Measurements from ENCODE around the gene CCL28. TPM values are rescaled to one million over a fixed set of nuclear protein-coding genes. Genes with fewer than 3 reads are reported as not detected.

CCL28 gene
- total RNA-seq, 3 donors from 2014 or later = 5.5 to 6.3 (median 5.9) TPM

Other genes with a start within 250 kb of the CCL28 start
- gene NIM1K, start 220.2 kb downstream of the CCL28 start, total RNA-seq = 1 to 10 TPM in 1 of 3 donors, under 1 TPM in 2; 0.58 to 1.0 (median 0.65) TPM
- 100 to 1,000 TPM in 2 of 3 donors, 10 to 100 TPM in 1; 96.5 to 122 (median 106) TPM for gene HMGCS1, start 99.0 kb downstream of the CCL28 start, total RNA-seq
- gene TMEM267, start 71.5 kb upstream of the CCL28 start, total RNA-seq = 10 to 100 TPM; 18.6 to 23.4 (median 21.2) TPM
- gene C5orf34, start 102.8 kb upstream of the CCL28 start, total RNA-seq = 1 to 10 TPM; 3.1 to 3.8 (median 3.6) TPM
- 10 to 100 TPM; 64.8 to 69.5 (median 66.7) TPM for gene PAIP1, start 144.7 kb upstream of the CCL28 start, total RNA-seq
- gene NNT, start 190.8 kb upstream of the CCL28 start, total RNA-seq = 10 to 100 TPM; 25.3 to 40.4 (median 26.0) TPM